ENCODE data around the gene NEK4. TPM values are rescaled to one million over a fixed set of nuclear protein-coding genes. Genes with fewer than 3 reads are reported as not detected.

NEK4 gene
- total and polyA plus RNA-seq, 2 of the 13 experiments (the other 11 are each of a cell fraction or from before 2014, with no cell fraction given): 16.5 to 38.0 TPM

GRCh38 chr3:52705688-52706686, 64.8 kb downstream of the NEK4 start, which contains the start of the genes GLT8D1 and SPCS1 (continued):
- no peak for TF ChIP-seq NCOR1 (IDR thresholded peaks at IDR 0.05; ENCODE audit: borderline replicate concordance, low read length)
- TF ChIP-seq ZNF546 (CRISPR knock-in tag; conservative IDR thresholded peaks at IDR 0.05): peak; percentile 74; the same call in 1 of the 2 replicates
- no peak for TF ChIP-seq ZNF101 (CRISPR knock-in tag; IDR thresholded peaks at IDR 0.05; ENCODE audit: borderline replicate concordance, low read depth)
- TF ChIP-seq ADNP (CRISPR knock-in tag; IDR thresholded peaks at IDR 0.05): no peak
- TF ChIP-seq ESRRA (CRISPR knock-in tag; IDR thresholded peaks at IDR 0.05; ENCODE audit: low read depth): no peak
- TF ChIP-seq ZNF224 (CRISPR knock-in tag; IDR thresholded peaks at IDR 0.05): 0 out of 2 replicates have a peak, but pooled peaks have one; percentile 70
- peak; percentile 84 for TF ChIP-seq IRF9 (CRISPR knock-in tag; IDR thresholded peaks at IDR 0.05; ENCODE audit: borderline replicate concordance)
- no peak for TF ChIP-seq GPBP1L1 (CRISPR knock-in tag; IDR thresholded peaks at IDR 0.05)
- no peak for TF ChIP-seq PAX8 (CRISPR knock-in tag; IDR thresholded peaks at IDR 0.05; ENCODE audit: borderline replicate concordance)
- peak; percentile 99 for TF ChIP-seq GABPB1 (CRISPR knock-in tag; IDR thresholded peaks at IDR 0.05)
- TF ChIP-seq ZC3H13 (CRISPR knock-in tag; IDR thresholded peaks at IDR 0.05): 0 out of 2 replicates have a peak, but pooled peaks have one; percentile 52
- TF ChIP-seq, protein P1, sequence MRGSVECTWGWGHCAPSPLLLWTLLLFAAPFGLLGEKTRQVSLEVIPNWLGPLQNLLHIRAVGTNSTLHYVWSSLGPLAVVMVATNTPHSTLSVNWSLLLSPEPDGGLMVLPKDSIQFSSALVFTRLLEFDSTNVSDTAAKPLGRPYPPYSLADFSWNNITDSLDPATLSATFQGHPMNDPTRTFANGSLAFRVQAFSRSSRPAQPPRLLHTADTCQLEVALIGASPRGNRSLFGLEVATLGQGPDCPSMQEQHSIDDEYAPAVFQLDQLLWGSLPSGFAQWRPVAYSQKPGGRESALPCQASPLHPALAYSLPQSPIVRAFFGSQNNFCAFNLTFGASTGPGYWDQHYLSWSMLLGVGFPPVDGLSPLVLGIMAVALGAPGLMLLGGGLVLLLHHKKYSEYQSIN (CRISPR knock-in tag; IDR thresholded peaks at IDR 0.05; ENCODE audit: borderline replicate concordance): 0 out of 2 replicates have a peak, but pooled peaks have one; percentile 4
- TF ChIP-seq SMAD3 (CRISPR knock-in tag; IDR thresholded peaks at IDR 0.05): peak; percentile 63; the same call in 1 of the 2 replicates
- TF ChIP-seq ZMYM2 (CRISPR knock-in tag; IDR thresholded peaks at IDR 0.05): no peak
- TF ChIP-seq KMT2A (CRISPR knock-in tag; IDR thresholded peaks at IDR 0.05): peak; percentile 97
- TF ChIP-seq ZBTB43 (CRISPR knock-in tag; conservative IDR thresholded peaks at IDR 0.05): no peak; the same call in 1 of the 2 replicates
- peak; percentile 83 for TF ChIP-seq ERF (CRISPR knock-in tag; IDR thresholded peaks at IDR 0.05)
- TF ChIP-seq ZNF530 (CRISPR knock-in tag; IDR thresholded peaks at IDR 0.05; ENCODE audit: low read depth): 0 out of 2 replicates have a peak, but pooled peaks have one; percentile 20
- no peak; the same call in 1 of the 2 replicates for TF ChIP-seq ZBTB1 (CRISPR knock-in tag; IDR thresholded peaks at IDR 0.05; ENCODE audit: borderline replicate concordance)
- TF ChIP-seq POGK (CRISPR knock-in tag; conservative IDR thresholded peaks at IDR 0.05): peak; percentile 55; the same call in 1 of the 2 replicates
- TF ChIP-seq ZNF556 (CRISPR knock-in tag; IDR thresholded peaks at IDR 0.05; ENCODE audit: borderline replicate concordance): peak; percentile 67; the same call in 1 of the 2 replicates
- peak; percentile 32; the same call in 1 of the 2 replicates for TF ChIP-seq FOXA3 (CRISPR knock-in tag; IDR thresholded peaks at IDR 0.05)

Measured in HepG2 (cell line).